Measurements from ENCODE around the gene ARGFX.
"Not testable (repeated sequence)": the region's sequence is repeated elsewhere in the genome, so short reads cannot be mapped to it uniquely, and the experiment has no call there.

Gene ARGFX

DNA sequence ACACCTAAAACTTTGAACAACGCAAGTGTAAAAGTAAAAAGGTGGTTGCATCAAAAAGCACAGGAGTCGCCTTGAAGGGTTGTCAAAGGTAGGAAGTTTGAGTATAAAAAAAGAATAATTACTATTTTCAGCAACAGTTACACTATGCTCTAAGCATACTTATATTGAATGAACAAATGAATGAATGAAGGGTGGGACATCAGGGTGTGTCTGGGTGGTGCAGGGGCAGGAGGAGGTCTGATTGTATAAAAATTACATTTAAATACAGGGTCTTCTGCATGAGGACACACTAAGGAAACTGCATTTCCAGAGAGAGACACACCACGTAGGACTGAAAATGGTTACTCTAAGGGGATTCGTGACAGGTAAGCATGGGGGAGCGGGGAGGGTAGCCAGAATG lies at the start of gene ARGFX:
Gene ARGFX (plus strand): TSS at position 301 of the 400 bp plus-strand sequence. CDS start 2,765 bp downstream, outside the sequence.
- DNase-seq, result no peak

- DNase-seq, result no peak
Observed at GRCh38 chr3:121517953-121518655, 49.6 kb upstream of the ARGFX start.

- no peak for DNase-seq
Observed at GRCh38 chr3:121520510-121520909, 47.2 kb upstream of the ARGFX start.

DNA sequence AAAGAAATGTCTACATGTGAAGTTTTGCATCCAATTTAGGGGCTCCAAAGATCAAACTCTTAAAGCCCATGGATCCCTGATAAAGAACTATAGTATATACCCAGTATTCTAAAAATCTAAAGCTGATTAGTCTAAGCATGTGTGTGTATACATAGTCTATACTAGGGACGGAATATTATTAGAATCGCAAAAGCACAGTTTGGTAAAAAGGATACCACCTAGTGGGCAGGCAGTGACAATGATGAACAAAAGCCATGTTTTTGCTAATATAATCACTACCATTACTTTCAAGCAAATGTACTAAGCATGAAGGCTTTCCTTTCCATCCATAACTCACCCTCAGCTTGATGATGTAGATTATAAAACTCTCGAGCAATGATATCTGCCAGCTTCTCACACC lies 38.4 kb upstream of the ARGFX start:
- DNase-seq, result no peak

DNA sequence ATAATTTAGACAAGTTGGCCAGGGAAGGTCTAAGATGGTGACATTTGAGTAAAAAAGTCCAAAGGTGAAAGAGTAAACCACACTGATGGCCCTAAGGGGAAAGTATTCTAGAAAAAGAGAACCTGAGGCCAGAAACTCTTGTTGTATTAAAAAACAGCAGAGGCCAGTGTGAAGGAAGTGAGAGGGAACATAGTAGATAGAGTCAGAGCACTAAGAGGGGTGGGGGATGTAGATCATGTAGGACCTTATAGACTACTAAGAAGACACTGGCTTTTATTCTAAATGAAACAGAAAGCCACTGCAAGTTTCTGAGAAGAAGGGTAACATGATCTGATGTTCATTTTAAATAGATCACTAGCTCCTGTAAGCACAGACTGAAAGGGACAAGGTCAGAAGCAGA lies 36.5 kb upstream of the ARGFX start:
- DNase-seq, result no peak

- DNase-seq, result no peak
Observed at GRCh38 chr3:121542924-121543323, 24.8 kb upstream of the ARGFX start.

- no peak for DNase-seq
Observed at GRCh38 chr3:121545049-121545573, 22.6 kb upstream of the ARGFX start.

- DNase-seq, result peak; percentile 90
Observed at GRCh38 chr3:121545574-121546455, 21.9 kb upstream of the ARGFX start, which contains the start of gene POLQ. Gene POLQ, minus strand, starts transcription at chr3:121545988. Its CDS starts 111 bp downstream, at chr3:121545877.

GRCh38 chr3:121552379-121552778 lies 15.4 kb upstream of the ARGFX start:
- DNase-seq, result no peak

GRCh38 chr3:121552797-121553196 lies 15.0 kb upstream of the ARGFX start:
- DNase-seq, result no peak

- DNase-seq, result no peak
Observed at GRCh38 chr3:121557426-121557934, 10.3 kb upstream of the ARGFX start.

DNA sequence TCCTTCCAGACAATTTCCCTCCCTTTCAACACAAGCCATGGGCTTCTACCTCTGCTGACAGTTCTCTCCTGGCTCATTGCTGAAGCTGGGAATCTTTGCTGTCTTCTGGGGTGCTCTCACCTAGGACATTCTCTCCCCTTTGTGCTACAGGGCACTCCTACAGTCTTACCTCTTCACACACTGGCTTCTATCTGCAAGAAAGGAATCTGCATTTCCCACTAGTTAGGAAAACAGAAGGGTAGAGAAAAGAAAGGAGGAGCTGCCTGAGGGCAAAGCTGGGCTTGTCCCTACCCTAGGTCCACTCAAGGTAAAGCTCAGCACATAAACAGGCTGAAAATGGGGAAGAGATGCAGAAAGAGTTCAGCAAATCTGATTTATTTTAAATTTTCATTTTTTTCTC lies 5.6 kb upstream of the ARGFX start:
- no peak for DNase-seq

DNA sequence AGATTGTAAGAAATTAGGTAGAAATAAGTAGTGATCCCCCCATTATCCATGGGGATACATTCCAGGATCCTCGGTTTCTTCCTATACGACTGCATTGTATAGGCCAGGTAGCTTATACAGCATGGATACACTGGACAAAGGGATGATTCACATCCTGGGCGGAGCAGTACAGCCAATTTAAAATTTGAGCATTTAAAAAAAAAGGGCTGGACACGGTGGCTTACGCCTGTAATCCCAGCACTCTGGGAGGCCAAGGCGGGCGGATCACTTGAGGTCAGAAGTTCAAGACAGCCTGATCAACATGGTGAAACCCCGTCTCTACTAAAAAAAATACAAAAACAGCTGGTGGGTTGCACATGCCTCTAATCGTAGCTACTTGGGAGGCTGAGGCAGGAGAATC lies 976 bp upstream of the ARGFX start:
- no peak for DNase-seq

DNA sequence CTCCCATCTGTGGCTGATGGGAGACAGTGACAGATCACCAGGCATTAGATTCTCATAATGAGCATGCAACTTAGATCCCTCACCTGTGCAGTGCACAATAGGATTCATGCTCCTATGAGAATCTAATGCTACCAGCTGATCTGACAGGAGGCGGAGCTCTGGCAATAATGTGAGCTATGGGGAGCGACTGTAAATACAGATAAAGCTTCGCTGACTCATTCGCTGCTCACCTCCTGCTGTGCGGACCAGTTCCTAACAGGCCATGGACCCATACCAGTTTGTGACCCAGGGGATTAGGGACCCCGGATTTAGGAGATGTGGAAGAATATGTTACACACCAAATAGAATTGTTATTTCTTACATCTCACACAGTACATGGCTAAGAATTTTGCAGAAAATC lies 6.7 kb downstream of the ARGFX start:
- no peak for DNase-seq

- DNase-seq, result no peak
Observed at GRCh38 chr3:121581691-121582090, 13.9 kb downstream of the ARGFX start.

DNA sequence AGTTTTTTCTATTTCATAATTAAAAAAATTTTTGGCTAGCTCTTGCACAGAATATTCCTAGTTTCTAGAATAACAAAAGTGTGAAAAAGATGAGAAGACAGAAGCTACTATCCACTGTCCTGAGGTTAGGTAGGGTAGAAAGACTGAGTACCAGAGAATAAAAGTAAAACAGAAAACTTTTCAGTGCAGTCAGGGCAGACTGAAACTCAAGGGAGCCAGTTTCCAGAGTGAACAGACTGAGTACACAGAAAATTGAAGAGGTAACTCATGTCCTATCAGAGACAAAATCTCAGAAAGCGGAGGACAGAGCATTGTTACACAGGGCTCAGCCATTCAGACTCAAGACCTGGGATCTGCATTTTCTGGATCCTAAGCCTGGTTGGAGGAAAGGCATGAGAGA lies 16.7 kb downstream of the ARGFX start:
- DNase-seq, result no peak

GRCh38 chr3:121592856-121593702 lies 25.3 kb downstream of the ARGFX start, which contains the start of gene FBXO40:
Gene FBXO40, plus strand, starts transcription at chr3:121593379. Its CDS starts 27,197 bp downstream, at chr3:121620576.
- no peak for DNase-seq

DNA sequence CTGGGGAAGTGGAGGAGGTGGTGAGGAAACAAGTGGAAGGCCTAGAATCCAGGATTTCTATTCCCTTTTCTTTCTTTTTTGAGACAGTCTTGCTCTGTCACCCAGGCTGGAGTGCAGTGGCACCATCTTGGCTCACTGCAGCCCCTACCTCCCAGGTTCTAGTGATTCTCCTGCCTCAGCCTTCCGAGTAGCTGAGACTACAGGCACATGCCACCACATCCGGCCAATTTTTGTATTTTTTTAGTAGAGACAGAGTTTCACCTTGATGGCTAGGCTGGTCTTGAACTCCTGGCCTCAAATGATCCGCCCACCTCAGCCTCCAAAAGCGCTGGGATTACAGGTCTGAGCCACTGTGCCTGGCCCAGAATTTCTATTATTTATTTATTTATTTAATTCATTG lies 26.1 kb downstream of the ARGFX start:
- not testable (repeated sequence) for DNase-seq

DNA sequence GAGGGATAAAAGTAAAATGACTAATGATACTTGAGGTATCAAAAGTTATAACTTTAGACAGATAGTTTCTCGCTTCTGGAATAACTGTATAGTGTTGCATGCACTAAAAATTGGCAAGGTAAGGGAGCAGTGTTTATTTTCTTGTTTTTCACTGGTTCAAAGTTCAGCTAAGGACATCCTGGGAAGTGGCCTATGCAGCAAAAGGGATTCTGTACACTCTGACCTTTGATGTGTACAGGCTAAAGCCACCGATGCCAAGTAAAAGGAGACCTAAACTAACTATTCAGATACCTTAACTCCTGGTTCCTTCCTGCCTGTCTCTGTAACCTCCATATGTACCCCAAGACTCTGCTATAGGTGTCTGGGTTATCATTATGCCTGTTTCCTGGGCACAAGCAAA lies 27.1 kb downstream of the ARGFX start:
- no peak for DNase-seq

GRCh38 chr3:121595765-121596406 lies 28.1 kb downstream of the ARGFX start:
- DNase-seq, result no peak

DNA sequence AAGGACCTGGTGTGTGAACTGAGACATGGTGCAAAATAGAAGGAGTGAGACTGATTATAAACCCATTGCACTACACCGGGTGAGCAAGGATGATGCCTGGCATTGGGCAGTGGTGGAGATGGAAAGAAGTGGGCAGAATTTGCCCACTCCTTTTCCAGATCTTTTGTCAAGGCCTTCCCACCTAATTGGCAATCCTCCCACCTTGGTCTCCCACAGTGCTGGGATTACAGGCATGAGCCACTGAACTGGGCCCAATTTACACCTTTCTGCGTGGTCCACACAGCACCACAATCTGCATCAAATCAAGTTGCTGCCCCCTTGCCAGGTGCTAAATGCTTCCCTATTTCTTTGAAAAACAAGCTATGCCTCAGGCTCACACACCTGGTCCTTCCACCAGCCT lies 30.8 kb downstream of the ARGFX start:
- no peak for DNase-seq

DNA sequence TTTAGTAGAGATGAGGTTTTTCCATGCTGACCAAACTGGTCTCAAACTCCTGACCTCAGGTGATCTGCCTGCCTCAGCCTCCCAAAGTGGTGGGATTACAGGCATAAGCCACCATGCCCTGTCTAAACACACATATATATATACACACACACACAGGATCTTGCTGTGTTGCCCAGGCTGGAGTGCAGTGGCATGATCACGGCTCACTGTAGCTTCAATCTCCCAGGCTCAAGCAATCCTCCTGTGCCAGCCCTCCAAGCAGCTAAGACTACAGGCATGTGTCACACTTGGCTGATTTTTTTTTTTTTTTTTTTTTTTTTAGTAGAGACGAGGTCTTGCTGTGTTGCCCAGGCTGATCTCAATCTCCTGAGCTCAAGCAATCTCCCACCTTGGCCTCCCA lies 32.2 kb downstream of the ARGFX start:
- not testable (repeated sequence) for DNase-seq
